Fibroblast of skin of abdomen (primary cell): ENCODE results near the gene LGALS7.
"Not testable (repeated sequence)": the region's sequence is repeated elsewhere in the genome, so short reads cannot be mapped to it uniquely, and the experiment has no call there.

Experiments
- DNase-seq: peaks from one replicate; pipeline ENCODE4 v3.0.0-alpha.2; 2013

LGALS7 gene

GRCh38 chr19:38799104-38799503, 25.8 kb upstream of the LGALS7 start:
- no peak for DNase-seq

DNA sequence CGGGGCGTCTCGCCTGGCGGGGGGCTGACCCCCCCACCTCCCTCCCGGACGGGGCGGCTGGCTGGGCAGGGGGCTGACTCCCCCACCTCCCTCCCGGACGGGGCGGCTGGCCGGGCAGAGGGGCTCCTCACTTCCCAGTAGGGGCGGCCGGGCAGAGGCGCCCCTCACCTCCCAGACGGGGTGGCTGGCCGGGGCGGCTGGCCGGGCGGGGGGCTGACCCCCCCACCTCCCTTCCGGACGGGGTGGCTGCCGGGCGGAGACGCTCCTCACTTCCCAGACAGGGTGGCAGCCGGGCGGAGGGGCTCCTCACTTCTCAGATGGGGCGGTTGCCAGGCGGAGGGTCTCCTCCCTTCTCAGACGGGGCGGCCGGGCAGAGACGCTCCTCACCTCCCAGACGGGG, 24.5 kb upstream of the LGALS7 start:
- not testable (repeated sequence) for DNase-seq

DNA sequence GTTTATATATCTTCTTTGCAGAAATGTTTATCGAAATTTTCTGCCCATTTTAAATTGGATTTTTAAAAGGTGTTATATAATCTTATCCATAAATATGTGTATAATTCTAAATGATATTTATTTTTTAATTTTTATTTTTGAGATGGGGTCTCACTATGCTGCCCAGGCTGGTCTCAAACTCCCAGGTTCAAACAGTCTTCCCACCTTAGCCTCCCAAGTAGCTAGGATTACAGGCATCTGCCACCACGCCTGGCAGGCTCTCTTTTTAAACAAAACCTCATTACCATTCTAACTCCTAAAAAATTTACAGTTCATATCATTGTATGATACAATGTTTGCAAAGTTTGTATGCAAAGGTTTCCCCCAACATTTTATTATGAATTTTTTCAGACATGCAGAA, 22.8 kb upstream of the LGALS7 start:
- no peak for DNase-seq

DNA sequence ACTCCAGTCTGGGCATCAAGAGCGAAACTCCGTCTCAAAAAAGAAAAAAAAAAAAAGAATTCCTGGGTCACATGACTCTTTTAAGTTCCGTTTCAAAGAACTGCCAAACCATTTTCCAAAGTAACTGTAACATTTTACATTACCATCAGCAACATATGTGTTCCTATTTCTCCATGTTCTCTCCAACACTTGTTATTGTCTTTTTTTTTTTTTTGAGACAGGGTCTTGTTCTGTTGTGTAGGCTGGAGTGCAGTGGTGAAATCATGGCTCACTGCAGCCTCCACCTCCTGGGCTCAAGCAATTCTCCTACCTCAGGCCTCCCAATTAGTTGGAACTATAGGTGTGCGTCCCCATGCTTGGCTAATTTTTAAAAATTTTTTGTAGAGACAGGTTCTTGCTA, 22.2 kb upstream of the LGALS7 start:
- DNase-seq, result no peak

GRCh38 chr19:38793671-38794070, 20.4 kb upstream of the LGALS7 start:
- DNase-seq, result no peak

DNA sequence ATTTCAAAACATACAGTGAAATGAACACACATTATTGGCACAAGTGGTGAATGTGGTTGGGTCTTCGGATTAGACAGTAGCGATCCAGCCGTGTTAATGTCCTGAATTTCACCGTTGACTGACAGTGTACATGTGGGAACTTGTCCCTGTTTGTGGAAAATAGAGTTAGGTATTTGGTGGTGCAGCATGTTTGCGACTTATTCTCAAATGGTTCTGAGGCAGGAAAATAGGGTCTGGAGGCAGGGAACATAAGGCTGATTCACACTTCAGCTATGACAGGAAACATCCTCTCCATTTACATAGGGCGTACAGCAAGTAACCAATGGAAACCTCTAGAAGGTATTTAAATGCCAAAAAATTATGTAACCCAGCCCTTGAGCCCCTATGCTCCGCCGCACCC, 19.9 kb upstream of the LGALS7 start:
- DNase-seq, result peak; percentile 50

DNA sequence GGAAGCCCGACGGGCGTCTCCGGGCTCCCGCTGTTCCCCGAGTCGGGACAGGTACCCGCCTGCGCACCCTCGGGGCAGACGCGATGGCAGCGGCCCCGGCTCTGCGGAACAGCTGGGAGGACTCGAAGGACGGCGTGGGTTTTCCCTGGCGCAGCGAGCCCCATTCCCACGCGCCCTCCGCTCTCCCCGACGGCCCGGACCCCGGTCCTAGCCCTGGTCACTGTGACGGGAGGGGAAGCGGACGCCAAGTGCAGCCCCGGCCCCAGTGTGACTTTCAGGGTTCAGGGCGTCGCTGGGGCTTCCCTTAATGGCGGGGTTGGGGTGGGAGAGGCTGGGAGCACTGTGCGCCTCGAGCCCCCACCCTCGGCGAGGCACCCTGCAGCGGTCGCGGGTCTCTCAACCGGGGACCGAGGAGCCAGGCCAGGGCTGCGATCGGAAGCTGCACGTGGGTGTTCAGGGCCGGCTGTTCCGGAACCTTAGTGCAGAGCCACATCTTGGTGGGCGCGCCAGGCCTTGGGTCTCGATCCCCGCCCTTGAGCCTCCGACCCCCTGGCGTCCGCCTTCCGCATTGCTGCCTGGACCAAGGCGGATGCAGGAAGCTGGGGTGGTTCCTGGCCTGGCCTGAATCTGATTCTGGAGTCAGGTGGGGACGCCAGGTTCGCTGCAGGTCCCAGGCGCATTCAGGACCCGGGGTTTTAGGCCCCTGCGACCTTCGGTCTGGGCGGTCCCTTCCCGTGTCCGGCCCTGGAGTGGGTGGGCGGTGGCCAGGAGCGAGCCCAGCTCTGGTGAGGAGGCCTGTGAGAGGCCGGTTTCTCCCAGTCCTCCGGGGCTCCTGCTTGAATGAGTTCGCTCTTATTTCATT, 19.2 kb upstream of the LGALS7 start:
- DNase-seq, result peak; percentile 8

DNA sequence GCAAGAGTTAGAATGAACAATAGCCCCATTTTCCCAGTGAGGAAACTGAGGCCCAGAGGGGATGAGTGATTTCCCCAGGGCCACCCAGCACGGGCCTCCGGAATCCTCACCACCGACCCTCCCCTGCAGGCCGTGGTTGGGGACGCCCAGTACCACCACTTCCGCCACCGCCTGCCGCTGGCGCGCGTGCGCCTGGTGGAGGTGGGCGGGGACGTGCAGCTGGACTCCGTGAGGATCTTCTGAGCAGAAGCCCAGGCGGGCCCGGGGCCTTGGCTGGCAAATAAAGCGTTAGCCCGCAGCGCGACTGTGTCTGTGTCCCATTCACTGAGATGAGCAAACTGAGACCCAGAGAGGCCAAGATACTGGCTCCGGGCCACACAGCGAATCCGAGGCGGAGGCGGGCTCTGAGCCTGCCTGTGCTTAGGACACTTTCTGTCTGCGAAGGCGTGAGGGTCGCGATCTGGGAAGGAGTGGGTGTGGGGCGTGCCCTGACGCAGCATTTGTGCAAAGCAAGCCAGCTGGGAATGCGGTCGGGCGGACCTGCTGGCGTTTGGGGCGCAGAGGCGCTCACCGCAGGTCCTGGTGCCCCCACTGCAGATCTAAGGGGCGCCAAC, 18.2 kb upstream of the LGALS7 start:
- DNase-seq, result not testable (repeated sequence)

- DNase-seq, result not testable (repeated sequence)
Measured at GRCh38 chr19:38790507-38791403, 17.4 kb upstream of the LGALS7 start.

DNA sequence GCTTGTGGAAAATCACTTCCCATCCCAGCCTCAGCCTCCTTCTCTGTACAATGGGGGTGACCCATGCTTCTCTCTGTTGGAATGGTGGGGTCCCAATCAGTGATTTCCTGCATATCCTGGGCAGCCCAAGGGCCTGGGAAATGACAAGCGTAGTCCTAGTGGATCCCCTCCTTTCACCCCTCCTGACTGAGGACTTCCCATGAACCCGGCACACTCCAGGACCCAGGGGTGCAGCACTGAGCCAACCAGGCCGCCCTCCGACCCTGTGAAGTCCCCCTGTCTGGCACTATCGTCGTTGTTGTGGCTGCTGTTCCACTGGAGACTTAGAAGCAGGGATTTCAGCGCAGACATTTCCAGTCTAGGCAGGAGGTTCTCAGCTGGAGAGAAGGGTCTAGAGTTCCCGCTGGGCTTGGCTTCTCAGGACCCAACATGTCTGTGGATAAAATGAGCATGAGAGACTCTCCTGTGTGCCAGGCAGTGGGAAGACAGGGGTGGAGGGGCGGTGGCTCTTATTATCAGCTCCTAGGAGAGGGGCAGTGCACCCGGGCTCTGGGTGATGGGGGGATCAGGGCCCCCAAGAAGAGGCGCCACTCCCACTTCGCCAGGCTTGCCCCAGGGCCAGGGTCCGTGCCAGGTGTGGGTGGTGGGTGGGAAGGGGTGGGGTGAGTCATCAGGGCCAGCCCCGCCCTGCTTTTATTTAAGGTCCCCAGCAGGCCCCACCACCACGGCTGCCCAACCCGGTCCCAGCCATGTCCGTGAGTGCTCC, 15.3 kb upstream of the LGALS7 start, which contains the start of gene LGALS7B:
TSS of gene LGALS7B (plus strand) at position 723 of the 766 bp plus-strand sequence. CDS start at position 750, 27 bp downstream.
- DNase-seq, result no peak

- no peak for DNase-seq
Measured at GRCh38 chr19:38786572-38787265, 13.4 kb upstream of the LGALS7 start.

- DNase-seq, result not testable (repeated sequence)
Measured at GRCh38 chr19:38786061-38786460, 12.7 kb upstream of the LGALS7 start.

DNA sequence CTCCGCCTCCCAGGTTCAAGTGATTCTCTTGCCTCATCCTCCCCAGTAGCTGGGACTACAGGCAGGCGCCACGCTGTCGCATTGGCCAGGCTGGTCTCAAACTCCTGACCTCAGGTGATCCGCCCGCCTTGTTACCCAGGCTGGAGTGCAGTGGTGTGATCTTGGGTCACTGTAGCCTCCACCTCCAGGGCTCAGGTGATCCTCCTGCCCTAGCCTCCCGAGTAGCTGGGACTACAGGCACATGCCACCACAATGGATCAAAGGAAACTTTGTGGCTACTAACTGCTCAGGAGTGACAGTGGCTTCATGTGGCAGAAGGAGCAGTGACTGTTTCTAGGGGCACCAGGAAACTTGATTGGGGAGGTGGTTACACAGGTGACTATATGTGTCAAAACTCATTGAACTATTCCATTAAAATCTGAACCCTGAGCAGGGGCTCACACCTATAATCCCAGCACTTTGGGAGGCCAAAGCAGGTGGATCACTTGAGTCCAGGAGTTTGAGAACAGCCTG, 11.9 kb upstream of the LGALS7 start:
- DNase-seq, result no peak

DNA sequence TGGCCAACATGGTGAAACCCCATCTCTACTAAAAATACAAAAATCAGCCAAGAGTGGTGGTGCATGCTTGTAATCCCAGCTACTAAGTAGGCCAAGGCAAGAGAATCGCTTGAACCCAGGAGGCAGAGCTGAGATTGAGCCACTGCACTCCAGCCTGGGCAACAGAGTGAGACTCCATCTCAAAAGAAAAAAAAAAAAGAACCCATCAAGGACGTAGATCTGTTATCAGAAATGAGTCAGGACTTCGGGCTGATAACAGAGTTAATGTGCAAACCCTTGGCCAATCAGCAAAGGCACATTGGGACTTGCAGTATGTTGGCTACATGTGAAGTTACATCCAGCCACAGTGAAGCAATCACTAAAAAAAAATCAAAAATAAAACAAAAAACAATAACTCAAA, 10.9 kb upstream of the LGALS7 start:
- DNase-seq, result no peak

- not testable (repeated sequence) for DNase-seq
Measured at GRCh38 chr19:38782212-38782611, 8.9 kb upstream of the LGALS7 start.

DNA sequence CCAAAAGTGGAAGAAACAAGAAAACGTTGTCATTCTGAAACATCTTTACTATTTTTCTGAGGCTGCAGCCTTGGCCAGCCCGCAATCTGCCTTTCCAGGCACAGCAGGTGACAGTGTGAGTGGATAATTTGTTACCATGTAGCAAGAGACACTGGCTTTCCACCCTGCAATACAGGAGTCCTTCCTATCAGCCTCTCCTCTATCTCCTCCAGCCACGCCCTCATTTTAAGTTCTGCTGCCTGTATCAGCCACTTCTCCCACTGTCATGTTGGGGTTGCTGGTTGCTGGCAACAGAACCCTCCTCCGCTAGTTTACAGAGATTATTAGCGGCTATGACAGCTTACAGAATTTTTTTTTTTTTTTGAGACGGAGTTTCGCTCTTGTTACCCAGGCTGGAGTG, 7.7 kb upstream of the LGALS7 start:
- no peak for DNase-seq

GRCh38 chr19:38780443-38780842, 7.1 kb upstream of the LGALS7 start:
- no peak for DNase-seq

- no peak for DNase-seq
Measured at GRCh38 chr19:38778733-38779132, 5.4 kb upstream of the LGALS7 start.

DNA sequence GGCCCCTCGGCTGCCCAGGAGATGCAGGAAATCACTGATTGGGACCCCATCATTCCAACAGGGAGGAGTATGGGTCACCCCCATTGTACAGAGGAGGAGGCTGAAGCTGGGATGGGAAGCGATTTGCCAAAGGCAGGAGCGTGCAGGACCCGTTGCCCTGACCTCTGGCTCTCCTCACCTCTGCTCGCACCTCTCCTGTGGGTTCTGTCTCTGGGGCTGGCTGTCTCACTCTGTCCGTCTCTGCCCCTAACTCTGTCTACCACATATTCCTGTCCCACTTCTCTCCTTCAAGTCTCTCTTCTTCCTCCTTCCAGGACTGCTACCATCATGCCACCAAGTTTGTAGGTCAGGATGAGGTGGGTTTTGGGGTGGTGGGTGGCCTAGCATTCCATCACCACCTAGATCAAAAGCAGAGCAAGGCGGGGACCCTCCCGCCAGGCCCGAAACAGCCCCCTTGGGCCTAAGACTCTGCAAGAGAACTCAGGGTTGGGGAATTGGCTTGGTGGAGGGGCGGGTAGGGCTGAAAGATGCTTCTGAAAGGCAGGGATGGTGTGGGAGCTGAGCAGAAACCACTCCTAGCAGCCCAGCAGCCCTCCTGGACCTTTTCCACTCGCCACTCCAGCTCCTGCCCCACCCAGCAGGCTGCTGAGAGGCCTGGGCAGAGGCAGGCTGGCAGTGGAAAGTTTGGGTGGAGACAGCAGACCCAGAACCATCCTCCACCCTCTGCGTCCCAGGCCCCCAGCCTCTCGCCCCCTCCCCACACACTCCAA, 1.0 kb upstream of the LGALS7 start:
- no peak for DNase-seq

- not testable (repeated sequence) for DNase-seq
Measured at GRCh38 chr19:38771569-38771968, 1.7 kb downstream of the LGALS7 start.

GRCh38 chr19:38770949-38771275, 2.4 kb downstream of the LGALS7 start:
- not testable (repeated sequence) for DNase-seq
